C4-2B (cell line): Measurements from ENCODE around the gene FARSB.

Source experiments
- CTCF ChIP-seq: fragments of 450-650 bp; conservative IDR thresholded peaks from 2 replicates; pipeline ENCODE4 v1.5.1; 2017; ENCODE audit warnings: mild to moderate bottlenecking
- ZFX ChIP-seq: fragments of 450-650 bp; IDR thresholded peaks from 2 replicates; pipeline ENCODE4 v1.6.1; 2017

- TF ChIP-seq CTCF (no peak), ZFX (no peak)
Observed at GRCh38 chr2:222673883-222674282, 18.0 kb upstream of the FARSB start.
